Endometrium (tissue), 2 donors: ENCODE results near the gene ASTN1.

Source experiments
- FAIRE-seq: peaks from 2 replicates; lab custom pipeline; 2012; peaks lifted over from hg19 to GRCh38; lab: Jason Lieb, UNC
- donor health status: control.
- donor health status: control.

The ASTN1 gene

GRCh38 chr1:177163844-177164379 lies 600 bp downstream of the ASTN1 start:
- no peak for FAIRE-seq

DNA sequence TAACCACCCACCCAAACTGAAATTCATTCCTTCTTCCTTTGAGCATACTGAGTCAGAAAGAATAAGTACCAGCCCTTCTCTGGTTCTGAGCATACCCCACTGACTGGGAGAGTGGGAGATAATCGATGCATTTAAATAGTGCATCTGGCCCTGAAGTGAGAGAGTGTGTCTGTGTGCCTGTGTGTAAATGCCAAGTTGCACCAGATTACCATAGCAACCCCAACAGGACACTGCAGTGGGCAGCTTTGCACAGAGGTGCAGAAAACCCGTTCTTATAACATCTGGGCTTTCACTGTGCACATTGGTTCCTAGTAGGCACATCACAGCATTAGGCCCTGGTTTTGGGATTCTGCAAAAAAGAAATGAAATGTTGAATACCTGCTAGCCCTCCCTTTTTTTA lies 2.3 kb downstream of the ASTN1 start:
- no peak for FAIRE-seq

DNA sequence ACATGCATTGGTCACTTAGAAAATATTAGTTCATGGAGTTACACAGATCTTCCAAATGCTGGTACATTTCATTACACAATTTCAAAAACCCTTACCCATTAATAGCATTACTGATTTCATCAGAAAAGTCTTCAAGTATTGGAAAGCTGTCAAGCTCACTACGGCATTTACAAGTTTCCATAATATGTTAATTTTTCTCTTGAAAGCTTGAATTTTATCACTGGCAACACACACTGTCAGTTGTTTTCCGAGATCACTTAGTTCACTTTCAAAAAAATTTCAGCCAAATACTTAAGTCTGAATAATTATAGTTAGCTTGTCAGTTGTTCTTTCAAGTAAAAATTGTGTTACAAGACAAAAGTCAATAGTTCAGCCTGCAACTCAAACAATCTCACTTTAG lies 18.0 kb downstream of the ASTN1 start:
- no peak for FAIRE-seq

DNA sequence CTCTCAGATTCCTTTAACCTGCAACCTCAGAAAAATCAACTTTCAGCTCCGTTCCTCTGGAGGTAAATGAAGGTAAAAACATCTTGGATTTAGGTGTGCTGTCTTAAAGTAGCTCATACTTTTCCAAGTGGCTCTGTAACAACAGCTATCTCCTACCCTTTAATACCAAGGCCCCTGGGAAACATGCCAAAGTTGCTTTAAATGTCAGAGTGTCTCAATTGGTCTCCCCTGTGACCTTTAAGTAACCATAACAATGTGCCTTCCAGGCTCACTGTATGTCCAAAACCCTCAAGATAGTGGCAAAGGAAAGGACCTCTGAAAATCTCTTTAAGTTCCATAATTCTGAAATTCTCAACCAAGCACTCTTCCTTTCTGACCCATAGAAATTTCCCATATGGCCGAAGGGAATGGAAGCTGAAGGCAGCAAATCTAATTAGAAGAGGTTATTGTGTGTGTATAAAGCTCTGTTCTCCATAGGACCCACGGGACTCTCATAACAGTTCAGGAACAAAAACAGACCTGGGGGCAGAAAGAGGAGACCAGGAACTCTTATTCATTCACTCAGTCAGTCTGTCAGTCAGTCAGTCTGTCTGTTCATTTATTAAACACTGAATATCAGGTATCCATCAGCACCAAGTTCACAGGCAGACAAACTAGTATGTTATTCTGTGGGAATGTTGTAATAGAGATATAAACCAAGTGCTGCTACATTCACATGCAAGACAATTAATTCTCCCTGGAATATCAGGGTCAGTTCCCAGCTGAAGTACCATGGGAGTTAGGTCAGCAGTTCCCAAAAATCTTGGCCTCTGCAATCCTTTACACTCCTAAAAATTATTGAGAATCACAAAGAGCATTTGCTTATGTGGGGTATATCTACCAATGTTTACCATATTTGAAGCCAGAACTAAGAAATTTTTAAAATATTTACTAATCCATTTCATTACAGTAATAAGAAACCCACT lies 19.1 kb downstream of the ASTN1 start:
- FAIRE-seq: no peak

DNA sequence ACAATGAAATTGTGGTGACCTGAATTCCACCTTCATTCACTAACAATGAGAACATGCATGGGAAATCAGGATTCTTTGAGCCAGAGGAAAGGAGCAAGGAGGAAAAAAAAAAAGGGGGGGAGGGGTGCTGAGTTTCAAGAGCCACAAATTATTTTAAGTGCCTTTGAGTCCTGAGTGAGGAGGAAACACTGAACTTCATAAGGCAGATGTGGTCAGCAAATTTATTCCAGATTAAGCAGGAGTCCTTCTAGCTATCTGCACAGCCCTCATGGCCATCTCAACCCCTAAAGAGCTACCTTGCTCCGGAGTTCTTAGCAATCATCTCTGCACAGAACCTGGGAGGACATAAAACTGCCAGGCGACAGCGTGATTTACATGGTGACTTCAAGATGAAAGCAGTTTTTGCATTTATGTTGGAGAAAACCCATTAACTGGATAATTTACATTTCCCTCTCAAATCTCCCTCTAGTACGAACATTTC lies 21.7 kb downstream of the ASTN1 start:
- no peak for FAIRE-seq

- FAIRE-seq: no peak
Measured at GRCh38 chr1:177142010-177142409, 22.5 kb downstream of the ASTN1 start.

- FAIRE-seq: no peak
Measured at GRCh38 chr1:177138347-177138746, 26.2 kb downstream of the ASTN1 start.

- FAIRE-seq: no peak
Measured at GRCh38 chr1:177137814-177138213, 26.7 kb downstream of the ASTN1 start.

DNA sequence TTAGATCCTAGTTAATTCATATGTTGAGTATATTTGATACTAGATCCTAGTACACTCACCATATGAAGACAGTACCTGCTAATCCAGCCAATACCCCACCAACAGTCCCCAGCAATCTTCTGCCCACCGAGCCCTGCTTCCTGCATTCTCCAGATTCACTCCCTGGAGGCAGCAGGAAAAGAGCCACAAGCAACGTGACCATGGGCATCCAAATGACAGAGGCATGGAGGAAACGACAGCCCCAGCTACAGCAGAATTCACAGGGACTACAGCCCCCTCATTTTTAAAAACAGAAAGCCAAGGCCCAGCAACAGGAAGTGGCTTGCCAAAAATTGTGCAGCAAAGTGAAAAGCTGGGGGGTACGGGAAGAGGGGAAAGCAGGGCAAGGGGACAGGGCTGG lies 29.3 kb downstream of the ASTN1 start:
- no peak for FAIRE-seq

- no peak for FAIRE-seq
Measured at GRCh38 chr1:177133977-177134538, 30.5 kb downstream of the ASTN1 start.

- no peak for FAIRE-seq
Measured at GRCh38 chr1:177132141-177132540, 32.4 kb downstream of the ASTN1 start.

- no peak for FAIRE-seq
Measured at GRCh38 chr1:177131723-177132122, 32.8 kb downstream of the ASTN1 start.

DNA sequence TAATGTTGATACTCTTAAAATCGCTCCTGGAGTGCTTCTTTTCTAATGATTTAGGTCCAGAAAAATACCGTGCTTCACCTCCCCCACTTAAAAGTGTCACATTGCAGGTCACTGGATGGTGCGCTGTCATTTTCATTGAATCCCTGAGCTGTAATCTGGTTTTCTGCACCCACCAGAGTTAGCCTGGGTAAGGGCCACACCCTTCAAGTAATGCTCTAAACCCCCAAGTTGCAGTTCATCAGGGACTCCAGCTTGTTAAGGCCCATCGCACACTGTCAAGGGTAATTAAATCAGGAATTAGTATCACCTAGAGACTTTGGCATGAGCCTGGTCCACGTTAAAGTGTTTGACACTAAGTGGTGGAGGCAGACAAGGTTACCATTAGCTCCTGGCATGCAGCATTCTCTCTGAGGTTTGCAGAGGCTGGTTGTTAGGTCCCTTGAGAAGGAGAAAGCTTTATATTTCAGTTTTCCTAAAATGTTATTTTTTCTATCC lies 34.0 kb downstream of the ASTN1 start:
- FAIRE-seq: no peak

- FAIRE-seq: no peak
Measured at GRCh38 chr1:177128665-177129281, 35.7 kb downstream of the ASTN1 start.

GRCh38 chr1:177126267-177126666 lies 38.2 kb downstream of the ASTN1 start:
- no peak for FAIRE-seq

DNA sequence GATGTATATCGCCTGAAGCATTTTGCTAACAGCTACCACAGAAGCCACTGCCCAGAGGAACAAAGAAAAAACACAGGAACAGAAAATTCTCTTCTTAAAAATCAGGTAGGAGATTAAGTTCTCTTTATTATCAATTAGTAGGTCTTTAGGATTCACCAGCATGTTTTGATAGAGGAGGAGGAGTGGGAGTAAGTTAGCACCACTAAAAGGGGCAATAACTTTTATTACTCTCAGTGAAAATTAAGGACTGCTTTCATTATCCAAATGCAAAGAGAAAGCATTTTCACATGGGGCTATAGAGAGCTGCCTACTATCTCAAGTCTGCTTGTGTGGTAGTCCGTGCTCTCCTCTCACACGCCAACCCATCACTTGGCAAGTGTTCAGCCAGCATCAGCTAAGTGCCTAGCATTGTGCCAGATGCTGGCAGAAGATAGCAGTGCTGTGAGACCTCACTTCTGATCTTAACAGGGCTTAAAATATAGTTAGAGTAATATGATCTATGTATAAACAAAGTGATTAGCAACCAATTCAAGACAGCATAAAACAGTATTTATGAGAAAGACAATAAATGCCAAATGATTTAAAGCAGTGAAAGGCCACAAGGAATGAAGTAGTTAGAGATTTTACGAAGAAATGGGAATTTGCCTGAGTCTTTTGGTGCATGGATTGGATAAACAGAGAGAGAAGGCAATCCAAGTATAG lies 39.8 kb downstream of the ASTN1 start:
- FAIRE-seq: no peak

DNA sequence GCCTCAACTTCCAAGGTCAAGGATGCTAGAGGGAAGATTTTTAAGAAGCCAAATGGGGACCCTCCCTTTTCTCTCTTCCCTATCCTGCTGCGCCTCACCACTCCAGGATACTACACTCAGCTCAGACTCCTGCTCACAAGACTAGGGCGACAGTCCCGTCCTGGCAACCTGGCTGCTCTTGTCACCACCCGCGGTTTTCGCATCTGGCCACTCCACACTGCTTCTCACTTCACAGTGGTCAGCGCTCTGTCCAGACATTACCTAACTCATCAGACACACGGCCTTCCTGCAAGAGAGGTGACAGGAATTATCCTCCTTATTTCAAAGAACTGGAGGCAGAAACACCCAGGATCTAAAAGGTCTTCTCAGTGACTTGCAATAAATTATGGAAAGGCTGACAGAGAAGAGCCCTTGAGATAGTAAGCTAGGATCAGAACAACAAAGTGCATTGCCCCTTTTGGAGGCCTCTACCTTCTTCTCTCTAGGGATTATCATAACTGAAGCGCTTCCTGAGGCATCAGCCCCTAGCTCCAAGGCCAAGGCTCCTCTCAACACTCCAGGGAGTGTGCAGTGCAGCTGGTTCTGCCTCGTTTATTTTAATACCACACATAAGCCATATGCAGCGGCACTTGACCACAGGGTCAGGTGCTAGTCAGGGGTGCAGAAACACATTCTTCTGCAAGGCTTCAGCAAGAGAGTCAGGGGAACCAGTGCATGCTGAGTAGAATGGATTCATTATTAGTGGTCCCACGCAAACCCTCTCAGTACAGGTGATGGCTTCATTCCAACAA lies 41.9 kb downstream of the ASTN1 start:
- FAIRE-seq: no peak

DNA sequence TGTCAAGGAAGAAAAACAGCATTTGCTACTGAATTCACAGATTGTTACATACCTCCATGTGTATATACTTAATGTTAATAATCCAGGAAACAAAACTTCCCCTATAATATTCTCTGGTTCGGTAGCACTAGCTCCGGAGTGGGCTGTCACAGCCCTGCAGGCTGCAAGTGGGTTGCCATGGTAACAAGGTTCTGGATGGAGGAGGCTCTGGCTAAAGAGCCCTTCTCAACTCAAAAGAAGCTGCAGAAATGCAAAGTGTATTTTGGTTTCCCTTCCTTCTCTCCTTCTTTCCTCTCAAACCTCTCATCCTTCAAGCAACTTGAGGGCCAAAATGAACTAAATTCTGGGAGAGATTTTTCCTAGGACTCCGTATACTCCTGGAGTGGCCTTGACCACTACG lies 45.2 kb downstream of the ASTN1 start:
- FAIRE-seq: no peak

GRCh38 chr1:177118901-177119300 lies 45.6 kb downstream of the ASTN1 start:
- no peak for FAIRE-seq

- no peak for FAIRE-seq
Measured at GRCh38 chr1:177116941-177117340, 47.6 kb downstream of the ASTN1 start.
